Middle frontal gyrus (tissue), 1 donor: Measurements from ENCODE around the gene AKR1A1.
A peak's percentile ranks its signal among the peaks of the same experiment; 100 is the strongest.
"Not testable (repeated sequence)": the region's sequence is repeated elsewhere in the genome, so short reads cannot be mapped to it uniquely, and the experiment has no call there.

Source experiments
- DNase-seq: peaks from one replicate; pipeline ENCODE4 v3.0.0-alpha.2; 2015; ENCODE audit warnings: low spot score; ENCODE audit errors: extremely low spot score

AKR1A1 gene

GRCh38 chr1:45569571-45569961 is 18.9 kb downstream of the AKR1A1 start:
- no peak for DNase-seq

DNA sequence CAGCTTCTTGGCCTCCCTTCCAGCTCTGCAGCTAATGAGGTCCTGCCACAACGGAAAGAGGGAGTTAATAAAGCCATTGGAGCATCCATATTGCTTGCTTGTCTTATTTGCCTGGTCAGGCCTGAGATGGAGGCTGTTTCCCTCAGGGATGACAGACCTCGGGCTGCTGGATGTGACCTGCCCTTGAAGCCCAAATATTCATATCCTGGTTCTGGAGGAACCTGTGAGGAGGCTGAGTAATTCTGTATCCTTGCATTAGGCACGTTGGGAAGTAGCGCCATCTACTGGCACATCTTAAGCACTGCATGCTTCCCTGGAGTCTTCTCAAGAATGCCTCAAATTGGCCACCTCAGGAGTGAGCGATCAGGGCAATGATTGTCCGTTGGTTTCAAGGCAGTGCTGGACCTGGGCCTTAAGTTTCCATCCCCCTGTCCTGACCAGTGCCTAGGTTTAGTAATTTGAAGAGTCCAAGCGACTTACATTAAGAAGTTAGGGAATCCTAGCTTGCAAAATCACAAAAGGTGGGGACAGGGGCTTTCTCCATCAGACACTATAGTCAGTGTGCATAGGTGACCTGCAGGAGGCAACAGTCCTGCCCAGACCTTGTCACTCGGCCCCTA is 19.4 kb downstream of the AKR1A1 start:
- DNase-seq: peak; percentile 53

DNA sequence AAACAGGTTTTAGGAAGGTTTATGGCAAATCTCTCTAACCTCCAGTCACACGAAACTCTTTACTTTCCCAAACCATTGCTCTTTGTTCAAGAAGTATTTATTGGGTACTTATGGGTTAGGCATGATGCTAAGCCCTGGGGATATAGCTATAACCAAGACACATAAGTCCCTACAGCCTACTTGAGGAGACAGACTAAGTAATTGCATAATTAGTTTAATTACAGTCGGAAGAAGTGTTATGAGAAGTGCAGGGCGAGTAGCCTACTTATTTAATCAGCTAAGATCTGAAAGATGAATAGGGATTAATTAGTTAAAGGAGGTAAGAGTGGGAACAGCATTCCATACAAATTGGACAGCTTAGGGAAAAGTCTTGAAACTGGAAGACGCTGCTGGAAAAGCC is 20.0 kb downstream of the AKR1A1 start:
- DNase-seq: no peak

DNA sequence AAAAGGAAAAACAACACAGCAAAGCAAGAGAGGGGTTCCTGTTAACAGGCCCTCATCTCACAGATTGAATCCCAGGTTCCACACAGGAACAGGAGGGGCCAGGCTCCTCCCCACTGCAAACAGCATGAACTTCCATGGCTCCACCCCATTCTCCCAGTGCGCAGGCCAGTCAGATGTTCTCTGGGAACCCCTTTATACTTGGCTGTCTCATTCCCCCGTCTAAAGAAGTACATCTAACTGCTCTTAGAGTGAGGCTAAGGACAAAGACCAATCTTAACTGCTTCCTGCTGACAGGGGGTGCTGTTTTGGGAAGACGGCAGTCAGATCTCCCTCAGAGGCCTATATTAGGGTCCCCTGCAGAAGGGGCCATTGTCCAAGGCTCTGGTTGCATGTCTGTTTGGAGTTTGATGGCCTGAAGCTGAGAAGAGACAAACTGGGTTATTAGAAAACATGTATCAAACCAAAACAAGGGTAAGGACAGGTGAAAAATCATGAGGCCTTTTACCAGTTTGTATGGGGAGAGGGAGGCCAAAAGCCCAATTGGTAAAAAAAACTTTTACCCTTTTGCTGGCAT is 22.7 kb downstream of the AKR1A1 start:
- no peak for DNase-seq

DNA sequence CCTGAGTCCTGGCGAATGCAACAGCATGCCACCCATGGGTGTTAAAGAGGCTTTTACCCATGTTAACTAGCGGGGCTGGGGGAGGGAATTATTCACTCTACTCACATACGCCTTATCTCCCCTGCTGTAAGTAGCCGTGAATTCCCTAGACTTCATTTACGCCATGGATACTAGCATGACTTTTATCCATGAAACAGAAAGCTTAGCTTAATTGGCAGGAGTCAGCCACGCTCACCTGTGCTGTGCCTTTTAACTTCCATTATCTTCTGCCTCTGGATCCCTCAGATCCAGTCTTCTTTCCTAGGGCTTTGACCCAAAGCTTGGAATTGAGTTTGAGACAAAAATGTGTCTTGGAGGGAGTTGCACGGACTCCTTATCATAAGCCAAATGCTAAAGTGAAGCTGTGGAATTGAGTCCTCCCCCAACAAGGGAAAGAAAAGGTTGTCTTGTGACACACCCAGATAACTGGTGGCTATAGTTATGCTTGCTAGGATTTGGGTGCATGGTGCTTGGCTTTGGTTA is 23.5 kb downstream of the AKR1A1 start:
- DNase-seq: no peak

DNA sequence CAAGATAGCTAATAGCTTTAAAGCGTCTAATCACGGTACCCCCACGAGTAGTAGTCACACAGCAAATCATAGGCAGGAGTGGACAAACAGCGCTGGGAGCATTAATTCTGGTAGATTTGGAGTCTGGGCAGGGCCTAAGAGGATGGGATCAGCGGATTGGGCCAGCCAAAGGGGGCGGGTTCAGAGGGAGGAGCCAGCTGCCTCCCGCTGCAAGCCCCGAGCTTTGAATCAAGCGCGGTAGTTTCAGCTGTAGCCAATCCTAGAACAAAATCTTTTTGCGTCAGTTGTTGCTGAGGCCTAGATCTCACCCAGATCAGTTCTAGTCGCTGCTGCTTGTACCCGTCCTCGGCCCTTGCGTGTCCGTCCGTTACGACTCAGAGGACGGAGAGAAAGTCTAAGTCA is 32.6 kb downstream of the AKR1A1 start:
- DNase-seq: peak; percentile 96

- peak; percentile 82 for DNase-seq
These were observed 33.2 kb downstream of the AKR1A1 start, which contains the start of gene NASP for GRCh38 chr1:45583666-45584350. Gene NASP, plus strand, starts transcription at chr1:45584041. Its CDS starts 106 bp downstream, at chr1:45584147.

DNA sequence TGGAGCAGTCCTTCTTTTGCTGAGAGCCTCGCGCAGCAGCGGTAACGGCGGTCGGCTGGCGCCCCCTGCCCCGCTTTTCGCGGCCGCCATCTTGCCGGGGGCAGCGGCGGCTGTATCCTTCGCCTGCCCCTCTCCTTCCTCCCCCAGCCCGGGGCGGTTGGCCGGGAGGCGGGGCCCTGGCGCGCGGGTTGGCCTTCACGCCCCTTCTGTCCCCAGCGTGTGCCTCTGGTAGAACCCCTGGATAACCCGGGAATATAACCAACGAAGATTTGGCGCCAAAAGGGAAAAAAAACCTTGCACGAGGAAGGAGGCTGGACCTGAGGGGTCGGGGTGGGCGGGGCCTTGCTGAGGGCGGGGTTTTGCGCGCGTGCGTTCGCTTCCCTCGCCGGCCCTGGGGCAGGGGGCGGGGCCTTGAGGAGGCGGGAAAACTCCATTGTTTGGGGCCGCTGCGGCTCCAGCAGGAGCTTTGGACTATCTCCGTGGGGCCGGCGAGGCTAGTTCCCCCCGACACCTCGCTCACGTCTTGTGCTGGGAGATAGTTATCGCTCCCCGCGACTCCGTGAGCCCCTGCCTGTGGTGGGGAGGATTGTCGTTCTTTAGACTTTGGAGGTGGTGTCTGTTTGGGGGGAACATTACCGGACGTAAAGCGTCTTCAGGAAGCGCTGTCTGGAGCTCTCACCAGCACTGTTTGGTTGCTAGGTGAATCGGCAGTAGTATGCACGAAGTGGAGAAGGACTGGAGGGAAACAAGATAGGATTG is 33.9 kb downstream of the AKR1A1 start:
- peak; percentile 73 for DNase-seq

DNA sequence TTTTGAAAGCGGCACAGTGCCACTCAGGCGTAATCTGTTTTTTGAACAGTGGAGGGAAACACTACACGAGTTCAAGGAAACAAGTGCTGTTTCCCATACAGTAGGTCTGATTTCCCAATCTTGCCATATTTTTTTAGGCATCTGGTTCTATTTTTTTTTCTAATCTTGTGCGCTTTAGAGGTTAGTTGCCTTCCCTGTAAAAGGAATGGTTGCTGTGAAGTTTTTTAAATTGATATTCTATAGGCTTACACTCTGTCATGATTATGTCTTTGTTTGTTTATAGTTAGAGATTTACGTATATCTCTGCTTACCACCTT is 34.4 kb downstream of the AKR1A1 start:
- no peak for DNase-seq

GRCh38 chr1:45585496-45586075 is 35.0 kb downstream of the AKR1A1 start:
- DNase-seq: no peak

DNA sequence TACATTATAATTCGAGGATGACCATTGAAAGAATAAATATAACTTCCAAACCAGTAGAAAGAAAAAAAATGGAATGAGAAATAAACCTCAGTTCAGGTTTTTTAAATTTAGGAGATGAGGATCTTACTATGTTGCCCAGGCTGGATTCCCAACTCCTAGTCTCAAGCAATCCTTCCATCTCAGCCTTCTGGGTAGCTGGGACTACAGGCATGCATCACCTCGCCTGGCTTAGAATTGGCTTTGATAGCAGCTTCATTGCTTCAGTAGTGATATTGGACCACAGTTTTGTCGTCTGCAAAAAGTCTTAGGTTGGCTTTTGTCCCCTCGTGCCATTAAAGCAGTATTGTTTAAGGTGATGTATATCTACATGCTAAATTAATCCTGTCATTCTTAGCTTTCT is 36.1 kb downstream of the AKR1A1 start:
- no peak for DNase-seq

GRCh38 chr1:45589861-45590260 is 39.2 kb downstream of the AKR1A1 start:
- no peak for DNase-seq

DNA sequence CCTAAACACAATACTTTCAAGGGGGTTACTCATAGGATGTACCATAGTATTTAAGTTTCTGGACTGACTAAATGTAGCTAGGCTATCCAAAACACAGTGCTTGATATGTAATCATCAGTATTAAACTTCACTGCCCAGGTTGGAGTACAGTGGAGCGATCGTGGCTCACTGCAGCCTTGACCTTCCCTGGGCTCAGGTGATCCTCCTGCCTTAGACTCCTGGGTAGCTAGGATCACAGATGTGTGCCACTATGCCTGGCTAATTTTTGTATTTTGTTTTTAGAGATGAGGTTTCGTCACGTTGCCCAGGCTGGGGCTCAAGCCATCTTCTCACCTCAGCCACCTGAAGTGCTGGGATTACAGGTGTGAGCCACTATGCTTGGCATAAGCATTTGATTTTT is 43.8 kb downstream of the AKR1A1 start:
- DNase-seq: no peak

GRCh38 chr1:45596765-45597164 is 46.1 kb downstream of the AKR1A1 start:
- DNase-seq: not testable (repeated sequence)

GRCh38 chr1:45604239-45604638 is 53.6 kb downstream of the AKR1A1 start:
- DNase-seq: no peak

DNA sequence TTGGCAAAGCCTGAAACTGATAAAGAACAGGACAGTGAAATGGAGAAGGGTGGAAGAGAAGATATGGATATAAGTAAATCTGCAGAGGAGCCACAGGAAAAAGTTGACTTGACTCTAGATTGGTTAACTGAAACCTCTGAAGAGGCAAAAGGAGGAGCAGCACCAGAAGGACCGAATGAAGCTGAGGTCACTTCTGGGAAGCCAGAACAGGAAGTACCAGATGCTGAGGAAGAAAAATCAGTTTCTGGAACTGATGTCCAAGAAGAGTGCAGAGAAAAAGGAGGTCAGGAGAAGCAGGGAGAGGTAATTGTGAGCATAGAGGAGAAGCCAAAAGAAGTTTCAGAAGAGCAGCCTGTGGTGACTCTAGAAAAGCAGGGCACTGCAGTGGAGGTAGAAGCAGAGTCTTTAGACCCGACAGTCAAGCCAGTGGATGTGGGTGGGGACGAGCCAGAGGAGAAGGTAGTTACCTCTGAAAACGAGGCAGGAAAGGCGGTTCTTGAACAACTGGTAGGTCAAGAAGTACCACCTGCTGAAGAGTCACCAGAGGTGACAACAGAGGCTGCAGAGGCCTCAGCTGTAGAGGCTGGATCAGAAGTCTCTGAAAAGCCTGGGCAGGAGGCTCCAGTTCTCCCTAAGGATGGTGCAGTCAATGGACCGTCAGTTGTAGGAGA is 56.9 kb downstream of the AKR1A1 start:
- no peak for DNase-seq

GRCh38 chr1:45608175-45609156 is 57.8 kb downstream of the AKR1A1 start:
- DNase-seq: no peak

DNA sequence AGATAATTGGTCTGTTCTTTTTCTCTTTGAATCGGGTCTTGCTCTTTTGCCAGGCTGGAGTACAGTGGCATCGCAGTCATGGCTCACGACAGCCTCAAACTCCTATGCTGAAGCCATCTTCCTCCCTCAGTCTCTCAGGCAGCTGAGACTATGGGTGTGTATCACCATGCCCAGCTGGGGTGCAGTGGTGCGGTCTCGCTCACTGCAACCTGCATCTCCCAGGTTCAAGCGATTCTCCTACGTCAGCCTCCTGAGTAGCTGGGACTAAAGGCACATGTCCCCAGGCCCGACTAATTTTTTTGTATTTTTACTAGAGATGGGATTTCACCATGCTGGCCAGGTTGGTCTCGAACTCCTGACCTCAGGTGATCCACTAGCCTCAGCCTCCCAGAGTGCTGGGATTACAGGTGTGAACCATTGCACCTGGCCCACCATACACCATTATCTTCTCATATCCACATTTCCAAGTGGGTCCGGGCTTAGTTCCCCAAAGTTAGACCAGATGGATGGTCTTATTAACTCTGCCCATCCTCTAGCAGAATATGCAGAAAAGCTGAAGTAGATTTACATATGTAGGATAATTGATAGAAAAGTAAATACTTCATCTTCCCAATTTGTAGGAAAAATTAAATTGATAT is 60.1 kb downstream of the AKR1A1 start:
- no peak for DNase-seq

- DNase-seq: no peak
These were observed 62.4 kb downstream of the AKR1A1 start for GRCh38 chr1:45612941-45613579.
